BJ (cell line): ENCODE data around the gene UBQLN4. TPM values are rescaled to one million over a fixed set of nuclear protein-coding genes. Genes with fewer than 3 reads are reported as not detected.

Experiments
- CTCF ChIA-PET: fragments of 350-600 bp; formaldehyde crosslinking; extraction: SDS; loops from one replicate; lab custom pipeline; 2021; ENCODE audit warnings: antibody characterized with exemption, inconsistent platforms; lab: Yijun Ruan, JAX
- POLR2A ChIA-PET: fragments of 300-600 bp; sonication (Branson Sonifier 250); formaldehyde crosslinking; extraction: SDS; loops from one replicate; lab custom pipeline; 2021; ENCODE audit warnings: antibody characterized with exemption; lab: Charles Lee
- DNase-seq: peaks from one replicate; pipeline ENCODE4 v3.0.0-alpha.2; 2011; ENCODE audit warnings: low read depth
- H3K27me3 ChIP-seq: 2 replicates; pipeline ENCODE4 v1.6.0; 2011; ENCODE audit warnings: low read length; ENCODE audit not compliant: control insufficient read depth, insufficient read depth
- H3K36me3 ChIP-seq: 2 replicates; pipeline ENCODE4 v1.5.1; 2011; ENCODE audit warnings: low read length; ENCODE audit not compliant: control insufficient read depth, insufficient read depth
- H3K4me3 ChIP-seq: 2 replicates; pipeline ENCODE4 v1.5.1; 2011; ENCODE audit warnings: low read depth, mild to moderate bottlenecking, control low read depth, low read length
- CTCF ChIP-seq: IDR thresholded peaks from 2 replicates; pipeline ENCODE4 v1.5.1; 2011; ENCODE audit warnings: low read depth, mild to moderate bottlenecking, control low read depth, inconsistent platforms, low read length, moderate library complexity; ENCODE audit not compliant: insufficient read depth
- polyA plus RNA-seq: library from polyadenylated mRNA; depleted of rRNA; stranded (reverse); fragments of >200 nt; gene quantifications from 2 replicates; pipeline ENCODE4 v1.2.3, GENCODE V29; 2011

The UBQLN4 gene
- polyA plus RNA-seq, 1 experiment = 28.3 TPM

GRCh38 chr1:156069490-156070455 is 16.2 kb upstream of the UBQLN4 start:
- Histone ChIP-seq H3K36me3 (no peaks in the 10 kb centered on the region), H3K4me3 (no peak overlapping the region), H3K27me3 (no peaks in the 10 kb centered on the region)
- no peak for TF ChIP-seq CTCF
- DNase-seq = no peak
- ChIA-PET POLR2A (no interaction called here), CTCF (interaction anchor here (0.6 kb wide), 1 partner anchor 21 kb away, joined by 3 read pairs; no protein-coding TSS in a partner anchor)

GRCh38 chr1:156067262-156067661 is 13.7 kb upstream of the UBQLN4 start:
- POLR2A ChIA-PET = no interaction called here
- no peak for DNase-seq

GRCh38 chr1:156065871-156066270 is 12.3 kb upstream of the UBQLN4 start:
- ChIA-PET POLR2A (interaction anchor here (0.5 kb wide), 2 partner anchors 41 to 223 kb away, joined by 3 to 19 read pairs; no protein-coding TSS in a partner anchor), CTCF (interaction anchor here (0.5 to 3.9 kb wide), 24 partner anchors 8 to 276 kb away, joined by 3 to 20 read pairs (median 4); partner anchors contain the start of gene SSR2)
- TF ChIP-seq CTCF = no peak
- H3K36me3 ChIP-seq = no peaks in the 10 kb centered on the region
- no peaks in the 10 kb centered on the region for H3K27me3 ChIP-seq
- no peak overlapping the region for H3K4me3 ChIP-seq
- DNase-seq = no peak

More at GRCh38 chr1:156067262-156067661, 13.7 kb upstream of the UBQLN4 start:
- no peaks in the 10 kb centered on the region for H3K36me3 ChIP-seq
- CTCF ChIA-PET = interaction anchor here (1.0 to 3.9 kb wide), 10 partner anchors 8 to 132 kb away, joined by 3 to 20 read pairs (median 4); no protein-coding TSS in a partner anchor
- H3K27me3 ChIP-seq = no peaks in the 10 kb centered on the region
- no peak for TF ChIP-seq CTCF
- no peak overlapping the region for H3K4me3 ChIP-seq

GRCh38 chr1:156065212-156065611 is 11.6 kb upstream of the UBQLN4 start:
- DNase-seq = no peak
- ChIA-PET POLR2A (no interaction called here), CTCF (interaction anchor here (1.2 to 3.9 kb wide), 12 partner anchors 10 to 76 kb away, joined by 3 to 20 read pairs (median 6); no protein-coding TSS in a partner anchor)
- H3K36me3 ChIP-seq = no peaks in the 10 kb centered on the region
- no peak for TF ChIP-seq CTCF
- H3K27me3 ChIP-seq = no peaks in the 10 kb centered on the region
- H3K4me3 ChIP-seq = no peak overlapping the region

GRCh38 chr1:156064615-156065014 is 11.0 kb upstream of the UBQLN4 start:
- CTCF ChIA-PET = interaction anchor here (1.1 to 3.9 kb wide), 7 partner anchors 10 to 126 kb away, joined by 3 to 20 read pairs (median 6); no protein-coding TSS in a partner anchor
- DNase-seq = no peak
- POLR2A ChIA-PET = no interaction called here

More at GRCh38 chr1:156064615-156065014, 11.0 kb upstream of the UBQLN4 start:
- TF ChIP-seq CTCF = no peak
- Histone ChIP-seq H3K27me3 (no peaks in the 10 kb centered on the region), H3K4me3 (no peak overlapping the region), H3K36me3 (no peaks in the 10 kb centered on the region)
